ENCODE results near the gene MX1. TPM values are rescaled to one million over a fixed set of nuclear protein-coding genes. Genes with fewer than 3 reads are reported as not detected.
A peak's percentile ranks its signal among the peaks of the same experiment; 100 is the strongest.

Gene MX1
- total RNA-seq, 2 experiments from 2014 or later: 138 to 145 TPM

DNA sequence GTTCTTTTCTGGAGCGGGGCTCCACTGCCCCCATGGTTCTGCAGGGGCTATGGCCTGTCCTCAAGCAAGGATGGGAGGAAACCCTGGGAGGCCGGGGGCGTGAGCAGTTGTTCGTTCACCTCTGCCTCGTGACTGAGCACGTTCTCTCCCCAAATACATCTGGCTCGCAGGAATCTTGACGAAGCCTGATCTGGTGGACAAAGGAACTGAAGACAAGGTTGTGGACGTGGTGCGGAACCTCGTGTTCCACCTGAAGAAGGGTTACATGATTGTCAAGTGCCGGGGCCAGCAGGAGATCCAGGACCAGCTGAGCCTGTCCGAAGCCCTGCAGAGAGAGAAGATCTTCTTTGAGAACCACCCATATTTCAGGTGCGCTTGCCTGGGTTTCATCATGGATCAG lies 15.5 kb downstream of the MX1 start:
- Mint-ChIP-seq H3K27me3 (ENCODE audit: low read depth) (no peaks in the 10 kb centered on the region), H3K36me3 (ENCODE audit: low read depth) (peaks cover 68% of the 10 kb centered on the region), H3K4me3 (no peak overlapping the region), H3K27ac (no peak overlapping the region), H3K4me1 (ENCODE audit: low read depth) (no peaks in the 10 kb centered on the region), H3K9me3 (no peaks in the 10 kb centered on the region)
- no peak for DNase-seq
- intact Hi-C loops (cut with micrococcal nuclease): no loop called here
- CTCF ChIA-PET: no interaction called here

DNA sequence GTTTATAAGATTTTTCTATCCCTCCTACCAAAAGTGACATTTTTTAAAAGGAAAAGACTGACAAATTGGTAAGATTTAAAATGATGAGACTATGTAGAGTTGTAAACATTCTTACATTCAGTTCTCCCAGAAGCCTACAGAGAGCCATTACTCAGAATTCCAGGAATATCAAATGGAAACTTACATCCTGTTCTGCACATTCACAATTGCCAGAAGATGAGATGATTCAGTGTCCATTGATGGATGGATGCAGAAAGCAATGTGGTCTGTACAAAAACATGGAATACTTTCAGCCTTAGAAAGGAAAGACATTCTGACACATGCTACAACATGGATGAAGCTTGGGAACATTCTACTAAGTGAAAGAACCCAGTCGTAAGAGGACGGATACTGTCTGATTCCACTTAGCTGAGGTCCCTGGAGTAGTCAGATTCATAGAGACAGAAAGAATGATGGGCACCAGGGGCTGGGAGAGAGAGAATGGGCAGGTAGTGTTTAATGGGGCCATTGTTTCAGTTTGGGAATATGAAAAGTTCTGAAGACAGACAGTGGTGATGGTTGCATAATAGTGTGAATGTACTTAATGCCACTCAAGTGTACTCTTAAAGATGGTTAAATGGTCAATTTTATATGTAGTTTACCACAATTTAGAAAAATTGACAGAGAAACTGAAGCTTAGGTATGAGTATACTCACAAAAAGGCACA lies 16.6 kb downstream of the MX1 start:
- no peaks in the 10 kb centered on the region for H3K9me3 Mint-ChIP-seq
- H3K36me3 Mint-ChIP-seq (ENCODE audit: low read depth): peaks cover 73% of the 10 kb centered on the region
- no peak overlapping the region for H3K4me3 Mint-ChIP-seq
- H3K4me1 Mint-ChIP-seq (ENCODE audit: low read depth): no peaks in the 10 kb centered on the region
- CTCF ChIA-PET: interaction anchor here (1.1 kb wide), 1 partner anchor 160 kb away, joined by 3 read pairs; no protein-coding TSS in a partner anchor
- no peak for DNase-seq
- H3K27ac Mint-ChIP-seq: no peak overlapping the region
- H3K27me3 Mint-ChIP-seq (ENCODE audit: low read depth): no peaks in the 10 kb centered on the region
- intact Hi-C loops (cut with micrococcal nuclease): no loop called here

GRCh38 chr21:41443562-41443961 lies 17.5 kb downstream of the MX1 start:
- no peaks in the 10 kb centered on the region for H3K4me1 Mint-ChIP-seq (ENCODE audit: low read depth)
- no peaks in the 10 kb centered on the region for H3K27me3 Mint-ChIP-seq (ENCODE audit: low read depth)
- CTCF ChIA-PET: no interaction called here
- DNase-seq: no peak
- peaks cover 68% of the 10 kb centered on the region for H3K36me3 Mint-ChIP-seq (ENCODE audit: low read depth)
- H3K9me3 Mint-ChIP-seq: no peaks in the 10 kb centered on the region
- H3K4me3 Mint-ChIP-seq: no peak overlapping the region
- no peak overlapping the region for H3K27ac Mint-ChIP-seq
- intact Hi-C loops (cut with micrococcal nuclease): no loop called here

DNA sequence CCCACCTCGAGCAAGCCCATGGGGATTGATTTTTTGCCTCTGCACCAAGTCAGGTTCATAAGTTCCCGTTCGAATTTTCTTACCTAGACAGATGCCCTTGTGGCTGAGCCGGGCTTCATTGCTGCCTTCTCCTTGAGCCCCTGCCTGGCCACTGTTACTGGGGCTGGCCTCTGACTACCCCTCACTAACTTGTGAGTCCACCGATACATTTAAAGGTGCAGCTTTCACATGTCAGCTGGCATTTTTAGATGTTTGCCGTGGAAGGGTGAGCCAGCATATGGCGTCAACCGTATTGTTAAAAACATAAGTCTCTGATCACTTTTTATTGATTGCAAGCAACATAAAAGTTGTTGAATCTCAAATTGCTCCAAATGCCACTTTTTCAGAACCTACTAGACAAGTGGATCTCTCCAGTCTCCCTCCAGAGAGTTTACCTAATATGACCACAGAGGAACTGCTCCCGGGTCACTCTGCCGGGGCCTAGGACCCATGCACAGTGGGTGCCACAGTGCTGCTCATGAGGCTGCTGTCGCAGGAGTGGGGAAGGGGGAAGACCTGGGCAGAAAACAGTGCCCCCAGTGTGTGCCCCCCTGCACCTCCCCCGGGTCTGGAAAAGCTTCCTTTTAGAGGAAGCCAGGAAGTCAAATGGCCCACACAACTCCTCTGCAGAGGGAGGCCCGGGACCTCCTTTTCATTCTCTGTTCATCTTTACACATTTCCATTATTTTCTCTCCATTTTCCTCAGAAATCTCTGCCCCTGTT lies 18.8 kb downstream of the MX1 start:
- intact Hi-C loops (cut with micrococcal nuclease): no loop called here
- Mint-ChIP-seq H3K36me3 (ENCODE audit: low read depth) (peaks cover 67% of the 10 kb centered on the region), H3K4me3 (no peak overlapping the region), H3K27me3 (ENCODE audit: low read depth) (no peaks in the 10 kb centered on the region), H3K4me1 (ENCODE audit: low read depth) (no peaks in the 10 kb centered on the region), H3K27ac (no peak overlapping the region), H3K9me3 (no peaks in the 10 kb centered on the region)
- CTCF ChIA-PET: interaction anchor here (0.7 kb wide), 1 partner anchor 162 kb away, joined by 3 read pairs; no protein-coding TSS in a partner anchor
- DNase-seq: no peak

GRCh38 chr21:41445465-41445862 lies 19.4 kb downstream of the MX1 start:
- Mint-ChIP-seq H3K4me3 (no peak overlapping the region), H3K27ac (no peak overlapping the region), H3K27me3 (ENCODE audit: low read depth) (no peaks in the 10 kb centered on the region), H3K4me1 (ENCODE audit: low read depth) (no peaks in the 10 kb centered on the region), H3K36me3 (ENCODE audit: low read depth) (peaks cover 62% of the 10 kb centered on the region), H3K9me3 (no peaks in the 10 kb centered on the region)
- no peak for DNase-seq
- CTCF ChIA-PET: interaction anchor here (0.7 kb wide), 1 partner anchor 162 kb away, joined by 3 read pairs; no protein-coding TSS in a partner anchor
- intact Hi-C loops (cut with micrococcal nuclease): no loop called here

DNA sequence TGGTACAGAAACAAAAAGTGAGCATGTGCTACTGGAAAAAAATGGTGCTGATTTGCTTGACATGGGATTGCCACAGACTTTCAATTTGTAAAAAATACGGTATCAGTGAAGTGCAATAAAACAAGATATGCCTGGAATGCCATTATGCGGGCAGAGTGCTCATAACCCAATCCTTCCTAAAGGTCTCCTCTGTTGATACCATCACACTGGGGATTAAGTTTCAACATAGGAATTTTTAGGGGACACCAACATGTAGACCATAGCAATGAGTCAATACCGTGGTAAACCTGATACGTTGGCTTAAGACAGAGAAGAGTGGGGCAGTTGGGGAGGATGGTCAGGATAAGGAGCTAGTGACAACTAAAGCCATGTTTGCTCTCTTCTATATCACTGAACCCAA lies 20.5 kb downstream of the MX1 start:
- no peak for DNase-seq
- CTCF ChIA-PET: no interaction called here
- H3K9me3 Mint-ChIP-seq: no peaks in the 10 kb centered on the region
- H3K4me1 Mint-ChIP-seq (ENCODE audit: low read depth): no peaks in the 10 kb centered on the region
- H3K4me3 Mint-ChIP-seq: no peak overlapping the region
- intact Hi-C loops (cut with micrococcal nuclease): no loop called here
- H3K27me3 Mint-ChIP-seq (ENCODE audit: low read depth): no peaks in the 10 kb centered on the region
- peaks cover 59% of the 10 kb centered on the region for H3K36me3 Mint-ChIP-seq (ENCODE audit: low read depth)
- no peak overlapping the region for H3K27ac Mint-ChIP-seq

GRCh38 chr21:41447356-41447755 lies 21.3 kb downstream of the MX1 start:
- no peak overlapping the region for H3K27ac Mint-ChIP-seq
- H3K4me1 Mint-ChIP-seq (ENCODE audit: low read depth): no peaks in the 10 kb centered on the region
- no peak overlapping the region for H3K4me3 Mint-ChIP-seq
- intact Hi-C loops (cut with micrococcal nuclease): no loop called here
- DNase-seq: no peak
- CTCF ChIA-PET: no interaction called here
- peaks cover 55% of the 10 kb centered on the region for H3K36me3 Mint-ChIP-seq (ENCODE audit: low read depth)
- H3K27me3 Mint-ChIP-seq (ENCODE audit: low read depth): no peaks in the 10 kb centered on the region
- no peaks in the 10 kb centered on the region for H3K9me3 Mint-ChIP-seq

DNA sequence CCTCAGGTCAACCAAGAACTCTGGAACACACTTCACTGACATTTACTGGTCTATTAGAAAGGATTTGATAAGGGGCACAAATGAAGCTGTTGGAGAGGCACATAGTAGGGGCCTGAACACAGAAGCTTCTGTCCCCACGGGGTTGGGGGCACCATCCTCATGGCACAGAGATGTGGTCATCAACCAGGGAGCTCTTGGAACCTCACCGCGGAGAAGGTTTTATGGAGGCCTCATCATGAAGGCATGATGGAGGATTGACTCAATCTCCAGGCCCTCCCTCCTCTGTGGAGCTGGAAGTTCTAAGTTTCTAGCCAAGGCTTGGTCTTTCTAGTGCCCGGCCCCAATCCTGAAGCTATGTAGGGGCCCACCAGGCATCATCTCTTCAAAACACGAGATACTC lies 23.6 kb downstream of the MX1 start:
- H3K36me3 Mint-ChIP-seq (ENCODE audit: low read depth): peaks cover 48% of the 10 kb centered on the region
- DNase-seq: no peak
- H3K27me3 Mint-ChIP-seq (ENCODE audit: low read depth): no peaks in the 10 kb centered on the region
- no peak overlapping the region for H3K27ac Mint-ChIP-seq
- no peaks in the 10 kb centered on the region for H3K9me3 Mint-ChIP-seq
- no peak overlapping the region for H3K4me3 Mint-ChIP-seq
- no peaks in the 10 kb centered on the region for H3K4me1 Mint-ChIP-seq (ENCODE audit: low read depth)
- CTCF ChIA-PET: no interaction called here
- intact Hi-C loops (cut with micrococcal nuclease): no loop called here

DNA sequence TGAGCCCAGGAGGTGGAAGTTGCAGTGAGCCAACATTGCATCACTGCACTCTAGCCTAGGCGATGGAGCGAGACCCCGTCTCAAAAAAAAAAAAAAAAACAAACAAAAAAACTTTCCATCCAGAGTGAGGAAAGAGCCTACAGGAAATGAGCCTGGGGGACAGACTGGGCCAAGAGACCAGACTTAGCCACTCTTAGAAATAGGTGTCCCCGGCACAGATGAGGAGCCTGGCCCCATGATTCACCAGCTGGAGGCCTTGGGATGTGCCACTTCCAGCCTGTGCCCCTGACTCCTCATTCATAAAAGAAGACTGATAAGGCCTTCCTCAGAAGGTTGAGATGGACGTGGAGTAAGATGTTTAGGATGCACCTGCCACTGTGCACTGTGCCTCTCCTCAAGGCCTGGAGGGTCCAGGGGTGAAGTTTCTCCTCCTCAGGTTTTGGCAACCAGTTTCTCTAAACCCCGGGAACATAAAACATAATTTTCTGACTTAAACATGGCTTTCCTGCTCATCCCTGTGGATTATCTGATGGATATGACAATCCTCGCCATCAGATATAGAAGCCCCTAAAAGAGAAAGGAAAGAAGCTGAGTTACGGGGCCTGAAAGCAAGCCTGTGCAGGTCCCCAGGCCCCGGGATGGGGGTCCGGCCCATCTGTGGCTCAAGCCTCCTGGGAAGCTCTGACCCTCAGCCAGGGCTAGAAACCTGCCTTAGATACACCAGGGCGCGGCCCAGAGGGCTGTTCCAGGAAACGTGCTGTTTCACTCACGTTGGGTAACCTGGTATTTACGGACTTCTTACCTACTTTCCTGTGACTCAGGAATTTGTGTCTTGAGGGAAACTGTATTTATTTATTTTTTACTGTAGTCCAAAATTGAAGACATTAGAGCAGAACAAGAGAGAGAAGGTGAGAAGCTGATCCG lies 26.0 kb downstream of the MX1 start:
- intact Hi-C loops (cut with micrococcal nuclease): no loop called here
- H3K36me3 Mint-ChIP-seq (ENCODE audit: low read depth): peaks cover 33% of the 10 kb centered on the region
- H3K4me3 Mint-ChIP-seq: no peak overlapping the region
- no peaks in the 10 kb centered on the region for H3K9me3 Mint-ChIP-seq
- H3K4me1 Mint-ChIP-seq (ENCODE audit: low read depth): no peaks in the 10 kb centered on the region
- DNase-seq: no peak
- CTCF ChIA-PET: interaction anchor here (1.5 to 1.7 kb wide), 2 partner anchors 8 to 169 kb away, joined by 4 to 7 read pairs; no protein-coding TSS in a partner anchor
- H3K27ac Mint-ChIP-seq: no peak overlapping the region
- no peaks in the 10 kb centered on the region for H3K27me3 Mint-ChIP-seq (ENCODE audit: low read depth)

DNA sequence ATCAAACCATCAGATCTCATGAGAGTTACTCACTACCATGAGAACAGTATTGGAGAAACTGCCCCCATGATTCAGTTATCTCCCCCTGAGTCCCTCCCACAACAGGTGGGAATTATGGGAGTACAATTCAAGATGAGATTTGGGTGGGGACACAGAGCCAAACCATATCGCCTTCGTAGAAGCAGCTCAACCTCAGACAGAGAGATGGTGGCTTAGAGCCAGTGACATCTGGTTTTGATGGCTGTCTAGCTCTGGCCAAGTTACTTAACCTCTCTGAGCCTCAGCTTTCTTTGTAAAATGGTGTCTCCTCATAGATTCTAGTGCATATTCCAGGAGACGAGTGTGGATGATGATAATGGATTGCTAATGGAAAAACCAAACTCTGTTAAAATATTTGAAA lies 27.2 kb downstream of the MX1 start:
- Mint-ChIP-seq H3K9me3 (no peaks in the 10 kb centered on the region), H3K4me1 (ENCODE audit: low read depth) (no peaks in the 10 kb centered on the region), H3K27ac (peak overlapping the region; percentile 61), H3K4me3 (no peak overlapping the region), H3K36me3 (ENCODE audit: low read depth) (peaks cover 28% of the 10 kb centered on the region), H3K27me3 (ENCODE audit: low read depth) (no peaks in the 10 kb centered on the region)
- intact Hi-C loops (cut with micrococcal nuclease): no loop called here
- no peak for DNase-seq
- CTCF ChIA-PET: interaction anchor here (1.5 to 1.7 kb wide), 2 partner anchors 7 to 170 kb away, joined by 4 to 7 read pairs; no protein-coding TSS in a partner anchor

DNA sequence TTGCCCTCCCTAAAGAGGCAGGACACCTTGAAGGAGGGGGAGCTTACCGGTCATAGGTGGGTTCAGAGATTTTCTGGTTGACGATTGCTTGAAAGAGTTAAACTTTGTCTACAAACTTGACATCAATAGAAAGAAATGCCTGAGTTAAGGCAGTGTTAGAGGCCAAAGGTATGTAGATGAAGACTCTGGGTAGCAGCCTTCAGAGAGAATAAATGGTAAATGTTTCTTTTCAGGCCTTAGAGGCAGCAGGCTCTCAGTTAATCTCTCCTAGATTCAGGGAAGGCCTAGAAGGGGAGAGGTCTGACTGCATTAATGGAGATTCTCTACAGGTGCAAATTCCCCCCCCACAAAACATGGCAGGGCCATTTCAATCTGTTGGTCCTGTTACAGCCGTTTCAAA lies 27.7 kb downstream of the MX1 start:
- intact Hi-C loops (cut with micrococcal nuclease): no loop called here
- no peak overlapping the region for H3K4me3 Mint-ChIP-seq
- CTCF ChIA-PET: no interaction called here

DNA sequence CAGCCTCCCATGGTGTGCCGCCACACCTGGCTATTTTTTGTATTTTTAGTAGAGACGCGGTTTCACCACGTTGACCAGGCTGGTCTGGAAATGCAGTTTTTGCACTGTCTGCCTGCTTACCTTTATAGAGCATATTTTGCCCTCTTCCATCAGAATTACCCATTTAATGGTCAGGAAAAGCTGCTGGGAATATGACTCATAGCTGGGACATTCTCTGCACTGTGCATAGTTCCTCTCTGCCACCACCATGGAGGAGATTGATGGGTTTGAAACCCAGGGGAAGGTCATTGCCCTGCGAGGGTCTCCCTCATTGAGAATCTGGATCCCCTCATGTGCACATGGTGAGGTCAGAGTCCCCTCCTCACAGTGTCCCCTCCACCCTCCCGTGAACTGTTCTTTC lies 32.1 kb downstream of the MX1 start:
- intact Hi-C loops (cut with micrococcal nuclease): no loop called here
- H3K4me1 Mint-ChIP-seq (ENCODE audit: low read depth): no peaks in the 10 kb centered on the region

More for the DNA sequence above, 27.7 kb downstream of the MX1 start:
- Mint-ChIP-seq H3K27me3 (ENCODE audit: low read depth) (no peaks in the 10 kb centered on the region), H3K4me1 (ENCODE audit: low read depth) (no peaks in the 10 kb centered on the region), H3K9me3 (no peaks in the 10 kb centered on the region), H3K36me3 (ENCODE audit: low read depth) (peaks cover 28% of the 10 kb centered on the region), H3K27ac (peak overlapping the region; percentile 61)
- no peak for DNase-seq

More for the DNA sequence above, 32.1 kb downstream of the MX1 start:
- DNase-seq: no peak
- H3K36me3 Mint-ChIP-seq (ENCODE audit: low read depth): peaks cover 14% of the 10 kb centered on the region
- no peak overlapping the region for H3K4me3 Mint-ChIP-seq
- H3K27ac Mint-ChIP-seq: no peak overlapping the region
- no peaks in the 10 kb centered on the region for H3K27me3 Mint-ChIP-seq (ENCODE audit: low read depth)
- CTCF ChIA-PET: interaction anchor here (1.1 to 3.0 kb wide), 2 partner anchors 175 to 179 kb away, joined by 3 to 52 read pairs; no protein-coding TSS in a partner anchor
- H3K9me3 Mint-ChIP-seq: no peaks in the 10 kb centered on the region
